GM18519 (cell line): ENCODE data around the gene MAGEA10.
"Not testable (repeated sequence)": the region's sequence is repeated elsewhere in the genome, so short reads cannot be mapped to it uniquely, and the experiment has no call there.

Experiments
- ATAC-seq: cut with Tn5 transposase; IDR thresholded peaks from one replicate; pipeline ENCODE4 v1.9.1; 2021; ENCODE audit warnings: mild to moderate bottlenecking, moderate library complexity; ENCODE audit not compliant: unreplicated experiment, low FRiP score

Gene MAGEA10

GRCh38 chrX:152138388-152138784 is at the start of gene MAGEA10:
Gene MAGEA10, minus strand, starts transcription at chrX:152138577. Its CDS starts 2,957 bp downstream, at chrX:152135620.
- ATAC-seq = no peak

DNA sequence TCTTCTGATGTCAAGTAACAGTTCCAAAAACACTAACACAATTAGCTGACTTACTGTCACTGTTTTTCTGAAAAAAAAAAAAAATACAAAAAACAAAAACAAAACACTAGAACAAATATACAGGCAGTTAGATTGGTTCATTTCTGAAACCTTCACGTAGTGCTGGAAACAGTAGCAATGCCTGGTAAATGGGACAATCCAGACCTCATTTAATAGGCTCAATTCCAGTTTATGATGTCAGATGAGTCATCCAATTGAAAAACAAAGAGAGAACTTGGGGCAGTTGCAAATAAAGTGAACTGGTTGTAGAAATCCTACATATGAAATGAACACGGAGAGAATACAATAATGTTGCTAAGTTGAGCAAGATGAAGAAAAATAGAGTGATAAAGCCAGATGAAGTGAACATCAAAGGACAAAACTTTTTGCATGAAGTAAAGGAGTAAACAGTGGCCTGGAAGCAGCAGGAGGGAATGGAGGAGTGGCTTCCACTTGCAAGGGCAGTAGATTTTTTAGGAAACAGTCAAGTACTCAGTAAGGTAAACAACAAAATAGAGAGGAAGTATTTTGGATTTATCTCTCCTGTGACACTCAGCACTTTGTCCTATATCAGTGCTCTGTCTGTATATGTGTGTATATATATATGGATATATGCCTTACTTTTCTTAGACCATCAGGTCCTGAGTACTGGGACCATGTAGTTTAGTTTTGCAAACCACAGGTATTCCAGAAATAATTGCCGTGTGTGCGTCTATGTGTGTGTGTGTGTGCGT is 39.3 kb upstream of the MAGEA10 start:
- ATAC-seq = no peak

GRCh38 chrX:152177052-152177451 is 38.7 kb upstream of the MAGEA10 start:
- ATAC-seq = no peak

DNA sequence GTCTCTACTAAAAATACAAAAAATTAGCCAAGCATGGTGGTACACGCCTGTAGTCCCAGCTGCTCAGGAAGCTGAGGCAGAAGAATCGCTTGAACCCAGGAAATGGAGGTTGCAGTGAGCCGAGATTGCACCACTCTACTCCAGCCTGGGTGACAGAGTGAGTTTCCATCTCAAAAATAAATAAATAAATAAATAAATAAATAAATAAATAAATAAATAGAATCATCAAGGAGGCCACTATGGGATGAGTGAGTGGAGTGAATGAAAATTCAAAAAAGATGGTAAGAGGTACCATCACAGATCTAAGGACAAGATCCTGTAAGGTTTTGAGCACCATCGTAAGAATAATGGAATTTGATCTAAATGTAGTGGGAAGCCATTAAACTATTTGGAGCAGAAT is 37.5 kb upstream of the MAGEA10 start:
- ATAC-seq = not testable (repeated sequence)

DNA sequence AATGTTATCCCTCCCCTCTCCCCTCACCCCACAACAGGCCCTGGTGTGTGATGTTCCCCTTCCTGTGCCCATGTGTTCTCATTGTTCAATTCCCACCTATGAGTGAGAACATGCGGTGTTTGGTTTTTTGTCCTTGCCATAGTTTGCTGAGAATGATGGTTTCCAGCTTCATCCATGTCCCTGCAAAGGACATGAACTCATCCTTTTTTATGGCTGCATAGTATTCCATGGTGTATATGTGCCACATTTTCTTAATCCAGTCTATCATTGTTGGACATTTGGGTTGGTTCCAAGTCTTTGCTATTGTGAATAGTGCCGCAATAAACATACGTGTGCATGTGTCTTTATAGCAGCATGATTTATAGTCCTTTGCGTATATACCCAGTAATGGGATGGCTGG is 35.5 kb upstream of the MAGEA10 start:
- ATAC-seq = not testable (repeated sequence)

GRCh38 chrX:152170621-152171020 is 32.2 kb upstream of the MAGEA10 start:
- no peak for ATAC-seq

DNA sequence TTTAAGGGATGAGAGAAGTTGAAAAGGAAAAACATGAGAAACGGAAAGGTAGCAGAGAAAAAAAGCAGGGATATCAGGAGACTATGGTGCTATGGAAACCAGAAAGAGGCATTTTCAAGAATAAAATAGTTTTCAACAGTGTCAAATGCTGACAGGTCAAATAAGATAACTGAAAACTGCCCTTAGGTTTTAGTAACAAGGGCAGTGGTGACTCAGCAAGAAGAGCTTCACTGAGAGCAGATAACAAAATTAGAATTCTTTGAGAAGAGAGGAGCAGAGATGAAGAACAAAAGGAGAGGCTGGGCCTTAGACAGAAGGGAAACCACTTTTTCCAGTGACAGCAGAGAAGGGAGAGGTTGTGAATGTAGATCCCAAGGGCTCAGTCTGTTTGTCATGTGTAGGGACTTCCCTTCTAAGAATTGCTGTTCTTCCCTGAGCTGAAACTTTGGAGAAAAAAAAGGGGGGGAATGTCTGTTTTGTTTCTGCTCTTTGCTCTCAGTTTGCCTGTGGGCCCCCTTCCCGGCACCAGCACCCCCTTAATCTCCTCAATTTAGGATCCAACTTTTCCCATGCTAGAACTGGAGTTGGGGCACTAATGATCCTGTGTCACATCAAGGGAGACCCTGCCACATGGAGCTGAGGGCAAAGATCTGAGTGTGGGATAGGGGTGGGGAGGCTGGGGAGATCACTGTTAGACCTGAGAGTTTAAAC is 26.8 kb upstream of the MAGEA10 start:
- no peak for ATAC-seq

DNA sequence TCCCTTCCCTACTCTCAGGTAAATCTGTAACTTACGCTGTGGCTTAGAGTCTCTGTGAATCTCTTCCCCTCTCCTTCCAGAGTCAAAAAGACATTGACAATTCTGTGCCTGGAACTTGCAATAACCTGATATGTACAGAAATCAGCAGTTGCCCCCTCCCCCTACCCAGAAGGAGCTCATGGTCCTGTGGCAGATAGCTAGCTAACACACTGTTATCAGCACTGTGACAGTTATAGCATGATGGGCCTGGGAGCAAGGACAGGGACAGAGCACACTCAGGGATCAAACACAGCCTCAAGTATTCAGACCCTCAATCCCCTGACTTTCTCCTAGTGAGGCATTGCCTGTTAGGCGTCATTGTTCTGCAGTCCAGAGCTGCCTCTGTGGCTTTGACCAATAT is 18.7 kb upstream of the MAGEA10 start:
- no peak for ATAC-seq

- no peak for ATAC-seq
Observed at GRCh38 chrX:152155766-152156310, 17.5 kb upstream of the MAGEA10 start.

DNA sequence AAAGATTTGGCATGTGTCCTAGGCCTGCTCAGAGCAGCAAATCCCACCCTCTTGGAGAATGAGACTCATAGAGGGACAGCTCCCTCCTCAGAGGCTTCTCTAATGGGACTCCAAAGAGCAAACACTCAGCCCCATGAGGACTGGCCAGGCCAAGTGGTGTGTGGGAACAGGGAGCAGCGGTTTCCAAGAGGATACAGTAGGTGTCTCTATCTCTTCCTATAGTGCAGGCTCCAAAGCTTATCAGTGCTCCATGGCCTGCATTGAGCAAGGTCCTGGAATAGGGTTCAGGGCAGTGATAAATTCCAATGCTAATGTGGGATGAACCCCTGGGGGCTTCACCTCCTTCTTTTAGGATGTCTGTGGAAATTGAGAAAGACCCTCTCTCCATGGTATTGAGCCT is 15.7 kb upstream of the MAGEA10 start:
- no peak for ATAC-seq

DNA sequence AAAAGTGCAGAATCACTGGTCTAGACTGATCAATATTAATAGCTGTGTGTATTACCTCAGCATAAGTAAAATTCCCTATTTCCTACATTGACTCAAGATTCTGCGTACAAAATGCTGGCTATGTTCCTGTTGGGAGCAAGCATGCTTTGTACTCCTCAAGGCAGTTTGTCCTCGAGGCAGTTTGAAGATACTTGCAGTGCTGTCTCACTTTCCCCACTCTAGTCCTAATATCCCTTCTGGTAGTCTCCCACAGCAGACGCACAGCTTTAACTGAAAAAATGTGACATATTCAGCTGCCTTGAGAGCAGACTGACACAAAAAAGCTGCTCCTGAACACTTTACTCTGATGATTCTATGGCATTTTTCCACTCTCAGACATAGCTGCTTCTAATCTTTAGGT is 12.9 kb upstream of the MAGEA10 start:
- no peak for ATAC-seq

DNA sequence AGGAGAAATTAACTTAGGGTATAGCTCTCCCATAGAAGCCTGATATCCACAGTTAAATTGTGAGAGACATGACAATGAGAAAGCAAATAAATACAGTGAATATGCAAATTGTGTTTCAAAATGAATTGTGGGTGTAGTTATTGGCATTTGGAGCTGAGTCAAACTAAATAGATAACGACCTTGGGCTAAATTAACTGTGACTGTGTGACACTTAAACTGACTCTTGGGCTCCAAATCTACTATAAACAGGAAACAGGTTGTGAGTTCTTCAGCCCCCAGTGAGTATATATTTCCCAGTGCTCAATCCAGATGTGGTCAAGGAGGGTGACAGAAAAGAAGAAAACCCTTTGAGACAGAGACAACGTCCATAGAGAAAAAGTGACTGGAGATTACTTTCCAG is 11.3 kb upstream of the MAGEA10 start:
- ATAC-seq = no peak

DNA sequence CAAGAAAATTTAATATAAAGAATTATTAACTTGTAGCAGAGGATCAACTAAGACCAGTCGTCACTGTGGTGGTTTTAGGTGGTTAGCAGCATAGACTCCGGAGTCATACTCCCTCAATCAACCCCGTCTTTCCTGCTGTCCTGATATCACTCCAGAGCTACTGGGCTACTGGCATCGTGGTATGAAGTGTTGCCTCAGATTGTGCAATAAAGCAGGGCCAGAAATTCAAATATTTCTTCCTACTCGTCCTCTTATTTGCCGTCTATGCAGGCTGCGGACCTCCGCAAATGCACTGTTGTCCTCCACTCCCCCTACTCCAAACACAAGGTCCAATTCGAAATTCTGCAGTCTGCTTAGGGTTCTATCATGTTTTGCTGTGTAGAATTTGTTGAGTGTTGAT is 1.2 kb upstream of the MAGEA10 start:
- no peak for ATAC-seq

- ATAC-seq = no peak
Observed at GRCh38 chrX:152137771-152138387, 498 bp downstream of the MAGEA10 start.

GRCh38 chrX:152136312-152136711 is 2.1 kb downstream of the MAGEA10 start:
- ATAC-seq = no peak

DNA sequence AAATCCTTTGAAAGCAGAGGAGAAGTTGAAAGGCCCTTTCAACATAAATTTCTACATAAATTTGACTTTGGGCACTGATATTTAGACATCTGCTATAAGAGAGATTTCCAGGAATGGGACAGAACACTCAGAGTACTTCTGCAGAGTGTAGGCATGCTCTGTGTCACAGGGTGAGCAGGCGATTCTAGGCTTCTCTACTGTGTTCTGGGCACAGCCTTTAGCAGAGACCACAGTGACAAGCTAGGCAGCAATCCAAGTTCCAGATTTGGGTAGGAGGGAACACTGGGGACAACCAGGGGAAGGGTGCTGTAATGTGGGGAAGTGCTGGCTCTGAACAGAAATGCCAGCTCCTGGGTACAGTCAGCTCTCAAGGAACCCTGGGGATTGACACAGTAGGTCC is 6.9 kb downstream of the MAGEA10 start:
- ATAC-seq = no peak

GRCh38 chrX:152129069-152129844 is 9.1 kb downstream of the MAGEA10 start:
- ATAC-seq = not testable (repeated sequence)

- ATAC-seq = no peak
Observed at GRCh38 chrX:152117305-152117704, 21.1 kb downstream of the MAGEA10 start.

- ATAC-seq = no peak
Observed at GRCh38 chrX:152108527-152108926, 29.9 kb downstream of the MAGEA10 start.

DNA sequence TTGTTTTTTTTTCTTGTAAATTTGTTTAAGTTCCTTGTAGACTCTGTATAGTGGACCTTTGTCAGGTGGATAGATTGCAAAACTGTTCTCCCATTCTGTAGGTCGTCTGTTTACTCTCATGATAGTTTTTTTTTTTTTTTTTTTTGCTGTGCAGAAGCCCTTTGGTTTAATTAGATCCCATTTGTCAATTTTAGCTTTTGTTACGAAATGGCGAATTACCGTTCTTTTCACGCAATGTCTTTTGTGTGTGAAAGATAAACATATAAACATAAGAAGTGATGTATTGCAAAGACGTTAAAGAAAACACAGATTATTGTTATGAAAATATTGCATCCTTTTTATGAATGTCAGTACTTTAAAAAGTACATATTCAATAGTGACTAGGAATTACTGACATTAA is 34.5 kb downstream of the MAGEA10 start:
- no peak for ATAC-seq

- no peak for ATAC-seq
Observed at GRCh38 chrX:152086141-152086540, 52.2 kb downstream of the MAGEA10 start.
